SH-SY5Y (cell line): ENCODE data around the gene APELA.

Experiments
- GATA2 ChIP-seq: IDR thresholded peaks from 2 replicates; pipeline ENCODE4 v1.6.1; 2011; ENCODE audit warnings: mild to moderate bottlenecking, low read depth, low read length
- GATA3 ChIP-seq: IDR thresholded peaks from 2 replicates; pipeline ENCODE4 v1.6.1; 2011; ENCODE audit warnings: low read depth, mild to moderate bottlenecking, low read length, moderate library complexity

DNA sequence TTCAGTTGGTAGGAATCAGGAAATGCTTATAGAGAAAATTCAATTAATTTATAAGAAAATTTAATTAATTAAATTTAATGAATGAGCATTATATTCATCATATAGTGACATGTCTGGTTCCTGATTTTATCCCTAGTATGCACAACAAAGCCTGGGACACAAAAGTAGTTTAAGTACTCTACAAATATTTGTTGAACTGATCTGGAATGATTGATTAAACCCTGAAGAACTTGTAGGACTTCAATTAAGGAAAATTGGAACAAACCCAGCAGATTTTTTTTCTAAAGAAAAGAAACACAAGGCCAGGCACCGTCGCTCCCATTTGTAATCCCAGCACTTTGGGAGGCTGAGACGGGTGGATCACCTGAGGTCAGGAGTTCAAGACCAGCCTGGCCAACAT is 4.5 kb upstream of the APELA start:
- TF ChIP-seq GATA2 (no peak), GATA3 (no peak)
